DND-41 (cell line): ENCODE results near the gene AMPD3.

Source experiments
- ATAC-seq: fragments of 200-7000 bp; cut with Tn5 transposase; 3 replicates; pipeline ENCODE4 v1.9.1; 2021; ENCODE audit warnings: low read depth; ENCODE audit not compliant: insufficient read depth
- DNase-seq: peaks from one replicate; pipeline ENCODE4 v3.0.0-alpha.2; 2020
- H2AFZ ChIP-seq: 2 replicates; pipeline ENCODE4 v1.6.0; 2012; ENCODE audit warnings: low read depth, low read length
- H3K27ac ChIP-seq: 2 replicates; pipeline ENCODE4 v1.5.1; 2012; ENCODE audit warnings: low read length, inconsistent platforms
- H3K27me3 ChIP-seq: fragments of 200-600 bp; sonication (generic); 2 replicates; pipeline ENCODE4 v1.6.0; 2012; ENCODE audit warnings: low read length, mild to moderate bottlenecking, inconsistent platforms; ENCODE audit not compliant: insufficient read depth, poor library complexity
- H3K36me3 ChIP-seq: 2 replicates; pipeline ENCODE4 v1.5.1; 2012; ENCODE audit warnings: low read length, inconsistent platforms; ENCODE audit not compliant: insufficient read depth
- H3K4me1 ChIP-seq: 2 replicates; pipeline ENCODE4 v1.5.1; 2012; ENCODE audit warnings: mild to moderate bottlenecking, low read length; ENCODE audit not compliant: insufficient read depth
- H3K4me2 ChIP-seq: 2 replicates; pipeline ENCODE4 v1.6.0; 2012; ENCODE audit warnings: mild to moderate bottlenecking, moderate library complexity, low read length, inconsistent platforms; ENCODE audit not compliant: insufficient read depth
- H3K4me3 ChIP-seq, 2 experiments: fragments of 200-600 bp in 1 of 2; shearing (Covaris generic) in 1 of 2; 2 replicates each; pipeline ENCODE4 v1.5.1; 2012 to 2016; ENCODE audit warnings: inconsistent platforms in 2 of 2, low read length in 2 of 2, mild to moderate bottlenecking in 2 of 2, low read depth in 1 of 2, moderate library complexity in 1 of 2
- H3K79me2 ChIP-seq: 2 replicates; pipeline ENCODE4 v1.6.0; 2012; ENCODE audit warnings: low read length, inconsistent platforms; ENCODE audit not compliant: insufficient read depth
- H3K9ac ChIP-seq: 2 replicates; pipeline ENCODE4 v1.6.0; 2012; ENCODE audit warnings: low read depth, mild to moderate bottlenecking, inconsistent platforms, low read length, moderate library complexity
- H3K9me3 ChIP-seq: 2 replicates; pipeline ENCODE4 v1.5.1; 2012; ENCODE audit warnings: low read length, moderate library complexity, mild to moderate bottlenecking, inconsistent platforms; ENCODE audit not compliant: insufficient read depth, severe bottlenecking
- H4K20me1 ChIP-seq: 2 replicates; pipeline ENCODE4 v1.6.0; 2012; ENCODE audit warnings: low read length; ENCODE audit not compliant: insufficient read depth
- EZH2 ChIP-seq: IDR thresholded peaks from 3 replicates; pipeline ENCODE4 v1.6.1; 2012; ENCODE audit warnings: borderline replicate concordance, low read depth, mild to moderate bottlenecking, moderate library complexity, low read length, inconsistent platforms; ENCODE audit not compliant: severe bottlenecking
- TF ChIP-seq, protein P1 (sequence below): IDR thresholded peaks from 2 replicates; pipeline ENCODE4 v1.5.1; 2012; ENCODE audit warnings: borderline replicate concordance, low read length, moderate library complexity, mild to moderate bottlenecking; ENCODE audit not compliant: poor library complexity, severe bottlenecking; ENCODE audit errors: extremely low read depth

AMPD3 gene

DNA sequence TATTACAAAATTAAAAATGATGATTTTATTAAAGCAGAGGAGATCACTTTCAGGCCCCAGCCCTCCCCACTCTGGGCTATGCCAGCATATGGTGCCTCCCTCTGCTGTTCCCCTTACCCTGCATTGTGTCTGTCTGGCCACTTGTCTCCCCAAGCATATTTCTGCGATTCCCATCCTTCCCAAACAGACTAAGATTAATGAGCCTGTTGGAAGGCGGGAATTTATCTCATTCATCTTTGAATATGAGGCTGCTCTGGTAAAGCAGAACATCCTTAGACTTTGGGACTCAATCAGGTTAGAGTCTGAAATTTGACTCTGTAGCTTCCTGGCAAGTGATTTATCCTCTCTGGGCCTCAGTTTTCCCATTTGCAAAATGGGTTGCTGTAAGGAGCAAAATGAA lies 25.7 kb downstream of the AMPD3 start:
- Histone ChIP-seq H2AFZ (no peak overlapping the region), H3K4me3 (no peak overlapping the region), H3K9ac (no peak overlapping the region), H3K4me1 (no peaks in the 10 kb centered on the region), H3K4me2 (no peak overlapping the region), H3K9me3 (no peaks in the 10 kb centered on the region), H3K79me2 (no peaks in the 10 kb centered on the region), H4K20me1 (peaks cover 3% of the 10 kb centered on the region; the same call in 1 of the 2 replicates), H3K27ac (no peak overlapping the region), H3K36me3 (peaks cover 26% of the 10 kb centered on the region), H3K27me3 (no peaks in the 10 kb centered on the region)
- DNase-seq (no peak), ATAC-seq (no peak)
- no peak for TF ChIP-seq EZH2
- TF ChIP-seq, protein P1, sequence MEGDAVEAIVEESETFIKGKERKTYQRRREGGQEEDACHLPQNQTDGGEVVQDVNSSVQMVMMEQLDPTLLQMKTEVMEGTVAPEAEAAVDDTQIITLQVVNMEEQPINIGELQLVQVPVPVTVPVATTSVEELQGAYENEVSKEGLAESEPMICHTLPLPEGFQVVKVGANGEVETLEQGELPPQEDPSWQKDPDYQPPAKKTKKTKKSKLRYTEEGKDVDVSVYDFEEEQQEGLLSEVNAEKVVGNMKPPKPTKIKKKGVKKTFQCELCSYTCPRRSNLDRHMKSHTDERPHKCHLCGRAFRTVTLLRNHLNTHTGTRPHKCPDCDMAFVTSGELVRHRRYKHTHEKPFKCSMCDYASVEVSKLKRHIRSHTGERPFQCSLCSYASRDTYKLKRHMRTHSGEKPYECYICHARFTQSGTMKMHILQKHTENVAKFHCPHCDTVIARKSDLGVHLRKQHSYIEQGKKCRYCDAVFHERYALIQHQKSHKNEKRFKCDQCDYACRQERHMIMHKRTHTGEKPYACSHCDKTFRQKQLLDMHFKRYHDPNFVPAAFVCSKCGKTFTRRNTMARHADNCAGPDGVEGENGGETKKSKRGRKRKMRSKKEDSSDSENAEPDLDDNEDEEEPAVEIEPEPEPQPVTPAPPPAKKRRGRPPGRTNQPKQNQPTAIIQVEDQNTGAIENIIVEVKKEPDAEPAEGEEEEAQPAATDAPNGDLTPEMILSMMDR = no peak

DNA sequence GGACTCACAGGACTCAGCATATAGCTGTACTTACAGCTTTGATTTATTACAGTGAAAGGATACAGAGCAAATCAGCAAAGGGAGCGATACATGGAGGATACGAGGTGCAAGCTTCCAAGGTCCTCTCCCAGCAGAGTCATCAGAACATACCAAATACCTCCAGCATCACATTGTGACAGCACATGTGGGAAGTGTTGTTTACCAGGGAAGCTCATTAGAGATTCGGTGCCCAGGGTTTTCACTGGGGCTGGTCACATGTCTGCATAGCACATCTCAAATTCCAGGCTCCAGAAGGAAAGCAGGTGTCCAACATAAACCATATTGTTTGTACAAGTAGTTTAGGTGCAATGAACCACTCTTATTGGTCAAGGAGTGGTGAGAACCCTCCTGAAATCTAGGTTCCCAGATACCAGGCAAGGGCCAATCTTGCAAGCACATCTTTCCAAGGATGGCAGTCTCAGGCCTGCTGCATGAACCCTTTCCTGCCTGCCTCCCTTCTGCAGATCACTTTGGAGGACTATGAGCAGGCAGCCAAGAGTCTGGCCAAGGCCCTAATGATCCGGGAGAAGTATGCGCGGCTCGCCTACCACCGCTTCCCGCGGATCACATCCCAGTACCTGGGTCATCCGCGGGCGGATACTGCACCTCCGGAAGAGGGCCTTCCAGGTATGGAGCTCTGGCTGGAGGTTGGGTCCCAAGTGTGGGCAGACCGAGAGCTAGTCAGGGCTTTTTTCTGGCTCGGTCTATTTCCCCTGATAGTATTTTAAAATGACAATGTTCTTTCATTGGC lies 26.7 kb downstream of the AMPD3 start:
- no peak overlapping the region for H3K4me3 ChIP-seq

DNA sequence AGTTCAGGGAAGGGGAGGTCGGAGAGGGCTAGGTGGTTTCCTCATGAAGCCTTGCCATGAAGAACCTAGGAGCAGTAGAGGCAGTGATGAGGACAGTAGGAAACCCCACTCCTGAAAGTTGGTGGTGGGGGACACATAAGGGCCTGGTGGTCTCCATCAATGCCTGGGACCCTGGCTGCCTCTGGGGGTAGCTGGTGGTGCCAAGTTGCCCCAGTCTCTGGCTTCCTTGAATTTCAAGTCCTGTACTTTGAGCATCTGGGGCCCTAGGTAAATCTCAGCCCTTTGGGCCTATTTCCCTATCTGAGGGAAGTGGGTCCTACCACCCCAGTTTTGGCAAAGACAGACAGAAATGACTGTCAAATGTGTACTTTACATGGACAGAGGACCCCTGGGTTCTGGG lies 28.1 kb downstream of the AMPD3 start:
- no peaks in the 10 kb centered on the region for H3K79me2 ChIP-seq
- peaks cover 30% of the 10 kb centered on the region for H3K36me3 ChIP-seq
- no peak for TF ChIP-seq EZH2
- TF ChIP-seq, protein P1 = no peak
- no peaks in the 10 kb centered on the region for H3K9me3 ChIP-seq
- H2AFZ ChIP-seq = no peak overlapping the region
- no peak overlapping the region for H3K4me2 ChIP-seq
- no peaks in the 10 kb centered on the region for H3K27me3 ChIP-seq
- H3K4me1 ChIP-seq = no peaks in the 10 kb centered on the region
- no peak overlapping the region for H3K27ac ChIP-seq
- H4K20me1 ChIP-seq = peaks cover 3% of the 10 kb centered on the region; the same call in 1 of the 2 replicates
- H3K4me3 ChIP-seq = no peak overlapping the region
- no peak overlapping the region for H3K9ac ChIP-seq
- ATAC-seq = no peak
- DNase-seq = no peak

More for the DNA sequence above, 26.7 kb downstream of the AMPD3 start:
- no peaks in the 10 kb centered on the region for H3K9me3 ChIP-seq
- no peak overlapping the region for H3K27ac ChIP-seq
- H3K9ac ChIP-seq = no peak overlapping the region
- H4K20me1 ChIP-seq = peaks cover 3% of the 10 kb centered on the region; the same call in 1 of the 2 replicates
- no peaks in the 10 kb centered on the region for H3K27me3 ChIP-seq
- TF ChIP-seq, protein P1 = no peak
- TF ChIP-seq EZH2 = no peak
- no peak overlapping the region for H2AFZ ChIP-seq
- H3K4me2 ChIP-seq = no peak overlapping the region
- H3K79me2 ChIP-seq = no peaks in the 10 kb centered on the region
- no peak for ATAC-seq
- H3K4me1 ChIP-seq = no peaks in the 10 kb centered on the region
- no peak for DNase-seq
- H3K36me3 ChIP-seq = peaks cover 27% of the 10 kb centered on the region
